SU-DHL-6 (cell line): ENCODE measurements around the gene SLX4IP.

Experiments used
- CTCF ChIP-seq: fragments of 200-600 bp; sonication (generic); IDR thresholded peaks from one replicate; pipeline ENCODE4 v1.5.1; 2017; ENCODE audit warnings: antibody characterized with exemption, mild to moderate bottlenecking, low read length, moderate library complexity; ENCODE audit not compliant: insufficient read depth, poor library complexity, severe bottlenecking
- EZH2phosphoT487 ChIP-seq: fragments of 200-600 bp; sonication (generic), shearing (Covaris generic); conservative IDR thresholded peaks from 2 replicates; pipeline ENCODE4 v1.6.1; 2018; ENCODE audit warnings: mild to moderate bottlenecking, antibody characterized with exemption, low read length, moderate library complexity, mixed read lengths

- TF ChIP-seq CTCF (no peak), EZH2phosphoT487 (no peak)
Observed at GRCh38 chr20:10660661-10661060, 225.6 kb downstream of the SLX4IP start.
